Measurements from ENCODE around the gene FBXO9.

Gene FBXO9

DNA sequence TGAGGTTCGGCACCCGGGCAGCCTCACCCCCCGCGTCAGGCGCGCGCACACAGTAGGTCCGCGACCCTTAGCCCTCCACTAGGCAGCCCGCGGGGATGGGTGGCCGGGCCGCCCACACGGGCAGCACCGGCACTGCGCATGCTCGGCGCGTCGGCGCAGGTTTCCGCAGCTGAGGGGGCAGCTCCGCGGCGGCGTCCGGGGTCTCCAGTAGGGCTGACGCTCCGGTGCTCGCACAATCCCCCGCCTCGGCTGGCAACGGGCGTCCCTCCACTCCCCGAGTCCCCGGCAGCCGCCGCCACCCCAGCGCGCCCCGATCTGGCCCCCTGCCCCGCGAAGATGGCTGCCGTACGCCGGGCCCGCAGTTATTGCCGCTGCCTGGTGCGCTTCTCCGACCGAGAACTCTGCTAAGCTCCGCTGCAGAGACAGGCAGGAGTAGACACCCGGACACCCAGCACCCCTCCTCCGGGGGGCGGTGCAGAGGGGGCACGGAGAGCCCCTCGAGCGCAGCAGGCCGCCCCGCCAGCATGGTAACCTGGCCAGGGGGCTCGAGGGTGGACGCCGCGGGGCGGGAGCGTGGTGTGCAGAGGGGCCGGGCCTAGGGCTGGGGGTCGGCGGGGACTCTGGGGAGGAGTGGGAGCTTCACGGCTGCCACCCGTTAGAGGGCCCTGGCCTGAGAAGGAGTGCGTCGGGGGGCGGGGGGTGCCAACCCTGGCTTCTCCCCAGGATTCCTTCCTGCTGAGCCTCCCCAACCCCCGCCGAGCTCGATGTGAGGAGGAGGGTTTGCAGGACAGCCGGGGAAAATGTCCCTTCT is at the start of gene FBXO9:
FBXO9 (plus strand) TSS at position 139 of the 811 bp plus-strand sequence; CDS start at position 525, 386 bp downstream.
- peak; percentile 83 for DNase-seq (ENCODE audit: low spot score)

DNA sequence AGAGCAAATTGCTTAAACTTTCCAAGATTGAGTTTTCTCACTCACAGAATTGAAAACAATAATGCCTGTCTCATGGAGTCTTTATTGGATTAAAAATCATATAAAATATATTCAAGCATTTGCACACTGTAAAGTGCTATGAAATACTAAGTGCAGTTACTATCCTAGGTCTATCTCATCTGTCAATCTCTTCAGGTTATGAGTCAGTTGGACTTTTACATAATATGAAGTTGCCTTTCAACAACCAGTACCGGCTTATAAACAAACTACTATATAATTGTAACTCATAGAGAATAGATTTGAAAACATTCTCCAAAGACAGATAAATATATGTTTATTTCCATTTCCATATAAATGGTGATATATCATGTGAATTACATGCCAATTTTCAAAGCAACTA is 49.7 kb upstream of the FBXO9 start:
- no peak for DNase-seq (ENCODE audit: low spot score)

DNA sequence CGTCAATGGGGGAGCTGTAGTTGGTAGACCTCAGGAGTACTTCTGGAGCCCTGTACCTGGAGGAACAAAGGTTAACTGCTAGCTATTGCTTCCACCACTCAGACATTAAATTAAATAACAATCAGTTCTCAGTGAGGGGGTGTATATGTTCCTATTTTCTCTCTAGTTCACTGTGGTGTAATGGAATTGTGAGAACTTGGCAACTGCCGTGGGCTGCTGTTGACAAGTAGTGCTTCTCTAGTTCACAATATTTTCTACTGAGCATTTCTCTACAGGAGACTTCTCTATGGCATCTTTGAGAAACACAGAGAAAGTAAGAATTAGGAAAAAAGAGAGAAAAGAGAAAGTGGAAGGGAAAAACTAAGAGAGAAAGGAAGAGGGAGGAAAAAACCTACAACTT is 46.8 kb upstream of the FBXO9 start:
- no peak for DNase-seq (ENCODE audit: low spot score)

DNA sequence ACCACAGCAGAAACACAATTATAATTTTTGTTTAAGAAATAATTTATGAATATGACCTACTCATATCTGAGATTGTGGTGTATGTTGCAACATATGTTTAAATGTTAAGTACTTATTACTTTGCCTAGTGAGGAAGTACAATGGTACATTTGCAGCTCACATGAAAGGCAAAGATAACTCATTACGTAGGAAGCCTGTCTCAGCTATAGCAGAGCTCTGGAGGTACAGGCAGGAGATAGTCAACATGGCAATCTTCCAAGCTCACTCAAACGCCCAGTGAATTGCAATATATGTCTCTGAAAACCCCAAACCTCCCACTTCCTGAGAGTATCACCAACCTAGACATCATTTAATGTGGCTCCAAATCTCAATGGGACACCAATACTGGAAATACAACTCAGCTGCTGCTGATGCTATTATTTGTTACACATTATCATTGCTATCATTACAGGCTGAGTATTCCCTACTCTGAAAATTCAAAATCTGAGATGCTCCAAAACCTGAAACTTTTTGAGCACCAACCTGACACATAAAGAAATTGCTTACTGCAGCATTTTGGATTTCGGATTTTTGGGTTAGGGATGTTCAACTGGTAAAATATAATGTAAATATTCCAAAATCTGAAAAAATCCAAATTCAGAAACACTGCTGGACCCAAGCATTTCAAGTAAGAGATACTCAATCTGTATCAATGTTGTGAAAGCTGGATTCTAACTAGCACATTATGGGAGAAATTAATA is 45.0 kb upstream of the FBXO9 start:
- DNase-seq (ENCODE audit: low spot score) = no peak

DNA sequence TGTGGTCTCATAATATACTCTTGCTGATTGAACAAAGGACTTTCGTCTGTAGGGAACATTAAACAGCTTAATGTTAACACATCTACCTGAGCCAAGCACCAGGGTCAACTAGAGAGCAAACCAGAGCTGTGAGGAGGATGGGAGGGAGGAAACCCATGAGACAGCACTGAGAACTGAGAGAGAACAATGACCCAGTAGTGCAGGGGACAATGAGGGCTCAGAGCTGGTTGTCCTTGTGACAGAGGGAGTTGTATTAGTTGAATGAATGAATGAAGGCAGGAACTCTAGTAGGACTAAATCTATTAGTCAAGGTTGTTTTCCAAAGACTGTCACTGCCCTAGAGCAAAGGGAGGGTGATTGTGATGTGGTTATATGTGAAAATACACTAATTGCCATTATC is 41.9 kb upstream of the FBXO9 start:
- DNase-seq (ENCODE audit: low spot score) = no peak

DNA sequence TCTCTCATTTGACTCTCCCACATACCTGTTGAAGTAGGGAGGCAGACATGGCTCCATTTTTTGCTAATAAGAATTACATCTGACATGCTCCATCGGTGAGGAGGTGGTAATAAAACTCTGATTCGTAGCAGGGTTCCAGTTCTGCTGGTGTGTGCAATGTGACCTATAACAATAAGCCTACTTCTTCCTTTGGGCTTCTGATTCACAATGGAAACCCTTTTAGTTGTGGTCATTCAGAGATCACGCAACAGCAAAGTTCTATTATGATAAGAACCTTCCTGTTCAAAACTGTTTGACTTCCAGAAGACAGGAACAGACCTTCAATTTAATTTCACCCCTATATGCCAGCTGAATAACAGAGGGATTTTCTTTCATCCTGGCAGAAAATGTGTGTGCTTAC is 38.7 kb upstream of the FBXO9 start:
- no peak for DNase-seq (ENCODE audit: low spot score)

DNA sequence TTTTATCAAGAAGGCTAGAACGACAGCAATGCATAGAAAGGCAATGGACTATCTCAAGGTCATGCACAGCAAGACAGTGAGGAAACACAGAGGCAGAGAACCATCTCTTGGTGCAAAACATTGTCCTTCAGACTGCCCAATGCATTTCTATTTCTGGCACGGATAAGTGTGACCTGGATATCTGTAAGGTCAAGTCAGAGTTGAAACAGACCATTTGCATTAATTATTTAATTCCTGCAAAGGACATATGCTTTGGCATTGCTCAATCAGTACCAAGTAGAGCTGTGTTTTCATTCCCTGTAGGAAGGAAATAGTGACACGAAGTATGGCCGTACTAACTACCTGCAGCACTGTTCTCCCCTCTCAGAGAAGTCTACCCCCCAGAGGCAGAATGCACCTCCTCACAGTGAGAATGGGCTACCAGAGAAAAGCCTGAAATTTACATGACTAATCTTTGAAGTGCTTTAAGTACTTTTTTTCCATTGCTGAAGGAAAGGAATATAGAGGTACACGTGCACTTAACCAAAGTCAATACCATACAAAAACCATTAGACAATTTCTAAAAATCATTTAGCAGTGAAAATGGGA is 38.0 kb upstream of the FBXO9 start:
- DNase-seq (ENCODE audit: low spot score) = no peak

DNA sequence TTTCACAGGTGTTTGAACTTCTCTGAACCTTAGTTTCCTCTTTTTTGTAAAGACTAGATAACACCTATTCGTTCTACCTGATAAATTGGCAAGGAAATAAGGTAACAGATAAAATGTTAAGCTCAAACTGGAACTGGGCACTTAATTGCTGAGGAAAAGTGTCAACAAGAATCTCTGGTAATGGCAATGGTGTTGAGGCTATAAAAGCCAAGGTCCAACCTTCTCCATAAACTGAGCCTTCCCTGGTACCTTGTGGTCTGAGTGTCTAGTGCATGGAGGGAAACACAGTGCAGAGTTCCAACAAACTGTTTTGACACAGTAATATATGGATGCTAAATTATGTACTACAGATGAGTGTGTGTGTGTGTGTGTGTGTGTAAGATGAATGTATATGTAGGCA is 36.7 kb upstream of the FBXO9 start:
- DNase-seq (ENCODE audit: low spot score) = no peak

DNA sequence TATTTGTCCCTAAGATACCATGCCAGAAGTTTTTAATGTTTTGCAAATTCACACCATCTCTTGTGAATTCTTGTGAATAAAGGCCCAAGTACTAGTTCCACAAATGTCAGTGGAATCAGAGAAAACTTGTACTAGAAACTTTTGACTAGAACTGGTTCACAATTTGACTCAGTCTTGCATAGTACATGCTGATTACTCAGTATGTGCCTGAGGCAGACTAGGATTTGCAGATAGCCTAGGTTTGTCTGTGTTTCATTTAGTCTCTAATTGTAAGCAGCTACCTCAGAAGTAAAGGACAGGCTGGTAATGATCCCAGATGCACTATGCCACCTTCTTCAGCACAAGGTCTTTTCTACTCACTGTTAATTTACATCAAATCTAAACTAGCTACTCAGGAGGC is 35.9 kb upstream of the FBXO9 start:
- no peak for DNase-seq (ENCODE audit: low spot score)

DNA sequence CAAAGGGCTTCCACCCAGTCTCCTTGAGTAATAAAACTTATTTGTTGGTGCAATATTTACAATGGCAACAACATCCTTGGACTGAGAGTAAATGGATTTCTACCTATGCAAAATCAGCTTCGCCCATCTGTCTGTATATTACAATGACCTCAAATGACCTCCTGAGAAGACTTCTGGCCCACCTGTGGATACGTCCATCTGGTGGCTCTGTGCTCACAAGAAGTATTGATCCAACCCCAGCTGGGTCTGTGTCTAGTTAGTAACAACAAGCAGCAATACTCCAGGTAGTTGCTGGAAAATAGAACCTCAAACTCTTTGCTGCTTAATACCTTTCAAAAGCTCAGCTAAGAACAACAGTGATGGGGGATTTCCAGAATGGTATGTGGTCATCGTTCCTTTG is 35.4 kb upstream of the FBXO9 start:
- no peak for DNase-seq (ENCODE audit: low spot score)

DNA sequence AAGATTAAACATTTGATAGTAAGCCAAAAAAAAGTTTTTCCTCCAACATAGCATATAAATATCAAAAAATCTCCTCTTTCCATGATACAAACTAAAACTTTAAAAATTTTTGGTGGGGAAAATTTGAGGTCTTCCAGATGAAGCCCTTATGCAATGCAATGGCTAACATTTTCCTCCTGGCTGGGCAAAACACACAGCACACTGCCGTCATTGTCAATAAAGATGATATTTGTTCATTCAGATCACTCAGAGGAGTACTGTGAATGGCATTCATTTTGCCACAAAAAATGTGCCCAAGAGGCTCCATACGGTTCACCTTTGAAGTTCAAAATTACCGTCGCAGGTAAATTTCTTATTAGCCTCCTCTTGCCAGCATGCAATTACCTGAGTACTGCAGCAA is 33.9 kb upstream of the FBXO9 start:
- no peak for DNase-seq (ENCODE audit: low spot score)

DNA sequence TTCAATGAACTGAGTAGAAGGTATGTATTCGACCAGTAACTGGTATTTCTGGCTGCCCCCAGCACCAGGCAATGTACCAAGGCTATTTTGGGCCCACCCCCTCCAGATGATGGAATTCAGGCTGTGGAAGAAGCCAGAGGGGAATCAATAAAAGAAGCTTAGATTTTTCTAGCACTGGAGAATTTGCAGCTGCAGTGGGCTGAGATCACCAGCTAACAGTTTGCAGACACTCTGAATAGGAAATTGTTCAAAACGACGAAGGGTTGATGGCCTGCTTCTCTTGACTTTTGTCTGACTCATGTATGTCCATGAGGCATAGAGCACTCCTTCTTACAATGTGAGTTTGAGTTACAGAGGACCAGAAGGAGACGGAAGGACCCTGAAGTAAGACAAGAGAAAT is 32.4 kb upstream of the FBXO9 start:
- DNase-seq (ENCODE audit: low spot score) = peak; percentile 10

DNA sequence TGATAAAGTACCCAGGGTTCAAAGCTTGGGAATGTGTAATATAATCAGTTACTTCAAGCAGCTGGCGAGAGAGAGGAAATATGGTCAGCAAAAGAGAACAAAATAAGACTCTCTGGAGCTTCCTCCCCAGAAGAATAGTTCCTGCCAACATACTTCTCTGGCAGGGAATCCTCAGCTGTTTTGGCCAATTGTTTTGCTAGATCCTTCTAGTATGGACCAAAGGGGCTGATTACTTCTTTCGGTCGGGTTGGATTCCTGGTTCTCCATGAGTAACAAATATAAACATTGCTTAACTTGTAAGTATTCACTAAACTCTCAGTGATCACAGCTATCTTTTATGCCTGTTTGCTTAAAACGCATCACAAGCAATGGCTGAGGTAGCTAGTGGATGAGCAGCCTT is 31.4 kb upstream of the FBXO9 start:
- DNase-seq (ENCODE audit: low spot score) = peak; percentile 50

DNA sequence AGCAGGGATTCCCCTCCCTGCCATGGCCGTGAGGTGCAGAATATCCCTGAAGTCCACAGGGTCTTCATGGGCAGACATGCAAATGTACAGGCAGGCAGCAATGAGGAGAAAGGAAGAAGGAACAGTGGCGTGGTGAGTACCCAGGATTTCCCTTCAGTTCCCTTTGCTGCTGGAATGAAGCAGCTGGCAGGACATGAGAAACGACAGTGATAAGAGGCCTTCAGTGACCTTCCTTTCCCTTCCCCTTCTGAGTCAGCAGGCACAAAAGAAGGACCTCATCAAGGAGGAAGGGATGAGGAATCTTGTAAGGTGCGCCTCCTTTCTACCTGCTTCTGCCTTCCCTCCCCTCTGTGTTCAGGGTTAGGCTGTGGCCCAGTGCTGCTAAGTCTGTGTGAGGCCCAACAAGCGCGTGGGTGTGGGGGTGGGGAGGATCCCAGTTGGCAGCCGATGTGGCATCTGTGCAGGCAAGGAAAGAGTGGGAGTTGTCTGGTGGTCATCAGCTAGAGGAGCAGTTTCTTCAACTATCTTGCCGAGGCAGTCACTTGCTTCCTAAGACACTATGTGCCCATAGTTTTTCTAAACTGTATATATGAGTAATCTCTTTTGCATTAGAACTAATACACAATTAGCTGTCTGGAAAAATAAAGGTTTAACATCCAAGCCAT is 29.5 kb upstream of the FBXO9 start:
- no peak for DNase-seq (ENCODE audit: low spot score)

DNA sequence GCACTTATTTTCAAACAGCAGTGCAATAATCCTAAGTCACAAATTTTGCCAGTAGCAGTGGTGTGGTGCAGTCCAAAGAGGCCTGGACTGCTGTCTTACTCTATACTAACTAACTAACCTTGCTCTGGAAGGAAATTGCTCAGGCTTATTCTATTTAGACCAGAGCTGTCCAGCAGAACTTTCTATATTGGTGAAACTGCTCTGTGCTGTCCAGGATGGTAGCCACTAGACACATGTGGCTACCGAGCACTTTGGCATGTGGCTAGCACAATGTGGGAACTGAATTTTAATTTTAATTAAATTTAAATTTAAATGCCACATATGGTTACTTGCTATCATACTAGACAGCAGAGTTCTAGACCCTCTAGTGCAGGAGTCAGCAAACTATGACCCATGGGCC is 27.1 kb upstream of the FBXO9 start:
- DNase-seq (ENCODE audit: low spot score) = no peak

DNA sequence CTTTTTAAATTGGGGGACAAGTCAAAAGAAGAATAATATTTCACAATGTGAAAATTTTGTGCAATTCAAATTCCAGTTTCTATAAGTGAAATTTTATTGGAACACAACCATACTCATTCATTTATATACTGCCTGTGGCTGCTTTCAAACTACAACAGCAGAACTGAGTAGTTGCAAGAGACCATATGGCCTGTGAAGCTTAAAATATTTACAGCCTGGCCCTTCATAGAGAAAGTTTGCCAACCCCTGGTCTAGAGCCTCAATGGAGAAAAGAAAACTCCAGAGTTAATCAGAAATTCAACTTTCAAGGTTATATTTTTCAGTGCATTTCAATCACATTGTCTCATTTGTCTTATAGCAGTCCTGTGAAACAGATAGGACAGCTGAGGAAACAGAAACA is 26.6 kb upstream of the FBXO9 start:
- no peak for DNase-seq (ENCODE audit: low spot score)

DNA sequence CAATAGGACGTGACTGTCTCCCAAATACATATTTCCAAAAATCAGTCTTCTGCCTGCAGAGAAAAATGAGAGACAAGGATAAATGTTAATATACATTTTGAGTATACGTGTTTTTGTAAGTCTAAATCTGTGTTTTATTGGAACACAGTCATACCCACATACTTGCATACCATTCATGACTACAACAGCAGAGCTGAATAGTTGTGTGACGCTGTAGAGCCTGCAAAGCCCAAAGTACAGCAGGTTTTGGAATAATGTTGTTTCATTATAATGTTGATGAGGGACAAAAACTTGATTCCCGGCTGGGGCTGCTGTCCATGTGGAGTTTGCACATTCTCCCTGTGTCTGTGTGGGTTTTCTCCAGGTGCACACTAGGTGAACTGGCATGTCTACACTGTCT is 23.8 kb upstream of the FBXO9 start:
- DNase-seq (ENCODE audit: low spot score) = peak; percentile 18

DNA sequence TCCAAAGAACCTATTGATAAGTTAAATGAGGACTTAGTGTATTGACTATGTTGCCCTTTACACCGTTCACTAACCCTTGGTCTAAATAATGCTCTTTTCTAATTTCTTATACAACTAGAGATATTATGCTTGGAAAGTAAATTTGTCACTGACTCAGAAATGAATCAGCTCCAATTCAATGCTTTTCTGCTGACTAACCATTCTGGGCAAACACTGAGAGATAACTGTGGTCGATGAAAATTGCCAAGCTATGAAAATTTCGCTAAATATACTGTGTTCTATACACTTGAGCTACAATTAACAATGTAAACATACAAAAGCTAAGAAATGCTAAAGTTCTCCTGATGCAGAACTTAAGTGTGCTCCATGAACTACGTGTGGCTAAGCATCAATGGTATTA is 23.1 kb upstream of the FBXO9 start:
- DNase-seq (ENCODE audit: low spot score) = peak; percentile 71

DNA sequence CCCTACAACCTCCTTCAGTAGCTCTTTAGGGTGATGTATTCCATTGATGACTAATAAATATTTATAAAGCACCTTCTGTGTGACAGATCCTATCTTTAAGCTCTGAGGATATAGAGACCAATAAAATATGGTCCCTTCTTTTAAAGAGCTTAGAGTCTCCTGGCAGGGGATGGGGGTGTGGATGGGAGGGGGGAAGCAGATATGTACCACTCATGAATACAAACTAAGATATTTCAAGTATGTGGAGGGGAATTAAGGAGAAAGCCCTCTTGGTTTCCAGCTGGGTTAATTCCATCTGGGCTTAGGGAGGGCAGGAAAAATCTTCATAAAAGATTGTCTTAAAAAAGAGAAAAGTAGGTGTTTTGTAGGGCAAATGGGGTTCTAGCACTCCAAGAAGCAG is 21.6 kb upstream of the FBXO9 start:
- DNase-seq (ENCODE audit: low spot score) = peak; percentile 65

DNA sequence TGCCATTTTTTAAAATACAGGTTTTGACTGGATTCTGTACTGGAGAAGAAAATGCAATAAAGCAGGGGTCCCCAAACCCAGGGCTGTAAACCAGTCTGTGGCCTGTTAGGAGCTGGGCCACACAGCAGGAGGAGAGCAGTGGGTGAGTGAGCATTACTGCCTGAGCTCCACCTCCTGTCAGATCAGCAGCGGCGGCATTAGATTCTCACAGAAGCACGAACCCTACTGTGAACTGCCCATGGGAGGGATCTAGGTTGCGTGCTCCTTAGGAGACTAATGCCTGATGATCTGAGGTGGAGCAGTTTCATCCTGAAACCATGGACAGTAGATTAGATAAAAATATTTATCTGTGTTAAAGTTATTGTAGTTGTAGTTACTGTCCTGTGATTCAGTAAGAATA is 21.1 kb upstream of the FBXO9 start:
- DNase-seq (ENCODE audit: low spot score) = no peak

DNA sequence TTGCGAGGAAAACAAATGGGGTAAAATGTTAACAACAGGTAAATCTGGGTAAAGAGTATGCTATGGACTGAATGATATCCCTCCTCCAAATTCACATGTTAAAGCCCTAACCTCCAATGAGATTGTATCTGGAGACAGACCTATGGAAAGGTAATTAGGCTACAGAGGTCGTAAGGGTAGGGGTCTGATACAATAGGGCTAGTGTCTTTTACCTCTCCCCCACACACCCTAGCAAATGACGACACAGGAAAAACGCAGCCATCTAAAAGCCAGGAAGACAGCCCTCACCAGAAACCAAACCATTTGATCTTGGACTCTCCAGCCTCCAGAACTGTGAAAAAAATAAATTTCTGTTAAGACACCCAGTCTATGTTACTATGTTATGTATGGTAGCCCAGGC is 20.6 kb upstream of the FBXO9 start:
- DNase-seq (ENCODE audit: low spot score) = no peak

DNA sequence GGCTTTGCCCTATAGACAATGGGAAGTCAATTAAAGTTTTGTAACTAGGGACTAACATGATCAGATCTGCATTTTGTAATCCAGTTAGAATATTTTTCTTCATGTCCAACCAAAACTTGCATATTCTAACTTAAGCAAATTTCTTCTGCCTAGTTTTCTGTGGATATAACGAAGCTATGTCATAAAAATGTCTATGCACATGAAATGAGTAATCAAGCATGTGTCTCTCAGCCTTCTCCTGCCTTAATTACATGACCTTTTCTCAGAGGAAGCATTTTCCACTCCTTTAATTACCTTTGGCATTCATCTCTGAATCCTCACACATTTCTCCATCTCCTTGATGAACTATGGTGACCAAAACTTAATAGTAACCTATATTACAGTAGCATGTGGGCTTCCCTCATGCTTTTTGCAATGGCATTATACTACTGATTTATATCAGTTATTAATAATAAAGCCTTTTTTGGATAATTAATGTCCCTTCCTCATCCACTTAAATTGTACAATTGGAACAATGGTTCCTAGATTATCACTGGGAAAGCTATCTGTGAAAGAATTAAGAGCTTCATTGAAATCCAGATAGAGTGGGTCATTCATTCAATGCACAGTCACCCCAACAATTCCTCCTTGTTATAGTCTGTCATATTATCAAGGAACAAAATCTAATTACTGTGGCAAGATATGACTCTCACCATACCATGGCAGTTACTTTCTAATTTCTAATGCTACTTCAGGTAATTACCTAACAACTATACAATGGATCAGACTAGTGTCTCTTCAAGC is 19.1 kb upstream of the FBXO9 start:
- DNase-seq (ENCODE audit: low spot score) = no peak
